Muscle layer of colon (tissue), 2 donors: ENCODE data around the gene NUDT2.

ENCODE experiments used
- H3K27ac ChIP-seq: one replicate; pipeline ENCODE4 v1.7.0; 2013; ENCODE audit warnings: low read depth, mild to moderate bottlenecking, low read length, moderate library complexity
- H3K27me3 ChIP-seq, 2 donors: one replicate each; pipeline ENCODE4 v1.7.0; 2013; ENCODE audit warnings: low read length in 2 of 2, mild to moderate bottlenecking in 2 of 2; ENCODE audit not compliant: insufficient read depth in 2 of 2, control insufficient read depth in 1 of 2
- H3K36me3 ChIP-seq: one replicate; pipeline ENCODE4 v1.7.0; 2013; ENCODE audit warnings: mild to moderate bottlenecking, low read length; ENCODE audit not compliant: insufficient read depth
- H3K4me1 ChIP-seq: one replicate; pipeline ENCODE4 v1.7.0; 2013; ENCODE audit warnings: mild to moderate bottlenecking, low read length; ENCODE audit not compliant: insufficient read depth
- H3K4me3 ChIP-seq, 2 donors: one replicate each; pipeline ENCODE4 v1.7.0; 2013; ENCODE audit warnings: low read length in 2 of 2, low read depth in 1 of 2, mild to moderate bottlenecking in 1 of 2, moderate library complexity in 1 of 2
- H3K9ac ChIP-seq: one replicate; pipeline ENCODE4 v1.7.0; 2013; ENCODE audit warnings: low read length
- H3K9me3 ChIP-seq: one replicate; pipeline ENCODE4 v1.7.0; 2013; ENCODE audit warnings: mild to moderate bottlenecking, low read length
- donor health status: abdominal sarcoma.
- donor health status: Adenocarcinoma of cecum.

Gene NUDT2

DNA sequence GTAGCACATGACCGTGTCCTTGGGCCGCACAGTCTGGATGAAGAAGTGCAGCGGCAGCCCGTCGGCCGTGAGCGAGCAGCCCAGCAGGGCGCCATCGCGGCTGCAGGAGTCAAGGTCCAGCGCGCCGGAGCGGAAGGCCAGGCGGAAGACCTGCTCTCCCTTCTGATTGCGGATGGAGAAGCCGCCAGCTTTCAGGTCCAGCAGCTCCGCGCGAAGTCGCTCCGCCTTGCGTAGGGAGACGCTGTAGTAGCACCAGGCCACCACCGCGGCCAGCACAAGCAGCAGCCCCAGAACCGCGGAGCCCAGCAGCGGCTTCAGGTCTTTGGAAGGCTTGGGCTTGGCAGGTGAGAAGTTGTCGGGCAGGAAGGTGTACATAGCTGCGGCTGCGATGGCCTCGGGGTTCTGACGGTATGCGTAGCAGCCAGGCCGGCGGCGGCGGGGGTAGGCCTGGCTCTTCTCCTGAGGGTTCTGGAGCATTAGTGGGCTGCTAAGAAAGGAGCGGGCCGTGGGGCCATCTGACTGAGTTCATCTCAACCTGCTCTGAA is 43.2 kb downstream of the NUDT2 start:
- Histone ChIP-seq H3K27ac (peak overlapping the region; percentile 27), H3K9ac (no peak overlapping the region), H3K36me3 (peaks cover 25% of the 10 kb centered on the region), H3K4me1 (peaks cover 38% of the 10 kb centered on the region), H3K27me3 (no peaks in the 10 kb centered on the region), H3K4me3 (no peak overlapping the region), H3K9me3 (no peaks in the 10 kb centered on the region)

DNA sequence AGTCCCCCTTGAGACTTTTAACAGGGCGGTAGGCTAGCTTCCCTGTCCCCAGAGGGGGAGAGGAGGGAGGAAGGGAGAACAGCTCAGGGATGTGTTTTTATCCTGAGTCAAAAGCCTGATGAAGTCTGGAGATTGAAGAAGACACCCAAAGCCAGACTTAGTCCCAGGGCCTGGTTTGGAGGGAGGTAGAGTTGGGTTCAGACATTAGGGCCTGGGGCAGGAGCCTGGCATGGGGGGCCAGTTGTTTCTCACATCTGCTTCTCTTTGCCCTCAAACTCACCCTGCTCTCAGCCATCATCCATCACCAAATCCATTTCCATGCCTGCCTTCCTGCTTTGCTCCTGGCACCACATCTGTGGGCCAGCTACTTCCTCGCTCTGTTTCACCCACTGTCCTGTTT is 44.4 kb downstream of the NUDT2 start:
- no peak overlapping the region for H3K4me3 ChIP-seq
- peaks cover 25% of the 10 kb centered on the region for H3K36me3 ChIP-seq
- H3K9me3 ChIP-seq = no peaks in the 10 kb centered on the region
- H3K27ac ChIP-seq = peak overlapping the region; percentile 38
- peaks cover 38% of the 10 kb centered on the region for H3K4me1 ChIP-seq
- H3K27me3 ChIP-seq = no peaks in the 10 kb centered on the region
- H3K9ac ChIP-seq = no peak overlapping the region

DNA sequence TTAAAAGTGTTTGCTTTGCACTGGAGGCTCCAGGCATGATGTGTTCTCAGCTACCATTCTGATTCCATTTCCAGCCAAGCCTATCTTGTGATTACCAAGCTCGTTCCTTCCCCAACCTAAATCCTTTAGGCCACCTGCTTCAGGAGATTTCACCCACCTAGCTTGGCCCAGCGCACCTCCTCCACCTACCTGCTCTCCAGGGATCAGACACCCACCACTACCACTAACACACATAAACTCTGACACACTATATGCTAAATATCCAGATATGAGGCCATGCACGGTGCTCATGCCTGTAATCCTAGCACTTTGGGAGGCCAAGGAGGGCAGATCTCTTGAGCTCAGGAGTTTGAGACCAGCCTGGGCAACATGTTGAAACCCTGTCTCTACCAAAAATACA is 45.0 kb downstream of the NUDT2 start:
- no peaks in the 10 kb centered on the region for H3K9me3 ChIP-seq
- peaks cover 25% of the 10 kb centered on the region for H3K36me3 ChIP-seq
- no peaks in the 10 kb centered on the region for H3K27me3 ChIP-seq
- no peak overlapping the region for H3K4me3 ChIP-seq
- H3K27ac ChIP-seq = no peak overlapping the region
- H3K4me1 ChIP-seq = peaks cover 42% of the 10 kb centered on the region
- H3K9ac ChIP-seq = no peak overlapping the region

DNA sequence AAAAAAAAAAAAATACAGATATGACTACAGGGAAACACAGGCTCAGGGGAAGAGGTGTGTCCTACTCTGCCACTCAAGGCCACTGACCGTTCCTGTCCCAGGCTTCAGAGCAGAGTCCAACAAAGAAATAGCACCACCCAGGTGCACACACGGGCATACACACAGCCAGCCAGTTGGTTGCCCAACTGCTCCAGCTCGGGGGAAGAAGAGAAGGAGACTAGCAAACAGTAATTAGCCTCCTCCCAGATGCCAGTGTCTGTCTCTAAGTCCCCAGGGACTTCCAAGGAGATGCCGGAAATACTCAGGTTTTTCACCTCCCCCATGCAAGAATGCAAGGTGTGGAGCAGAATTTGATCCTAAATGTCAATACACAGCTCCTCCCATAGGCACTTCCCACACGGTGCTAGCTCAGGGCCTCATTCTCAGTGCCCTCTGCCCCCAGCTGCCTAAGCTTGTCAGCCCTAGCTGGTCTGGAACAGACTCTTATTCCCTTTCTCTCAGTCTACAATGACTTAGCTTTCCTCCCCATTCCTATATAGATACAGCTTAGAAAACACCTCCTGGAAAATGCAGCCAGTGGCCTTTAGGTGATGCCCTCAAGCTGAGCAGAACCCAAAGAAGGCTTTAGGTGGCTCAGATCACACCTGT is 45.7 kb downstream of the NUDT2 start:
- Histone ChIP-seq H3K4me1 (peaks cover 43% of the 10 kb centered on the region), H3K27ac (peak overlapping the region; percentile 27), H3K4me3 (peak overlapping the region in 1 of 2 donors; percentile 95), H3K9ac (peak overlapping the region; percentile 83), H3K9me3 (no peaks in the 10 kb centered on the region), H3K36me3 (peaks cover 19% of the 10 kb centered on the region), H3K27me3 (no peaks in the 10 kb centered on the region)

DNA sequence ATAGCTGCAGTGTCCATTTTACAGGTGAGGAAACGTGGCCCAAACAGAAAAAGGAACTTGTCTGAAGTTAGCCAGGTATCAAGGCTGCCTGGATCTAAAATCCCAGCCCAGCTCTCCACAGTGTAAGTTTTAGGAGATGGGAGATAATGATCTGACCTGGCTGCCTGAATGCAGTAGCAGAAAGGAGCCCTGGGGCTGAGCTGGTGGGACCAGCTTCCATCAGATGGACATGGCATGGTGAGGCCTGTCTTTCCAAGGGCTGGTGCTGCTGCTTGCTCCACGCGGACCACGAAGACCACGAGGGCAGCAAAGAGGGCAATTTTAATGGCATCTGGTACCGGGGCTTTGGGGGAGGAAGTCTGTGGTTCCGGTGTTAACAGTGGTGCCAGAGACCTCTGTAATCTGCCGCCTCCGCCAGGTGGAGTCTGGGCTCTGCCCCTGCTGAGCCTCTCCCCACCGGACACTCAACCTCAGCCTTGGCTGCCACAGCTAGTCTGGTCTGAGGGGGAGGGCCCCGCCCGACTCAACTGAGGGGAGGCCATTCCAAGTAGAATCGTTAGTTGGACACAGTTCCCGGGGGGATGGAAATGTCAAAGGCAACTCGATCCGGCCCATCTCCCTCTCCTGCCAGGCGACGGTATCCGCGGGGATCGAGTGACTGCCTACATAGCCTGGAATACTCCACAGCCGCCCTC is 46.7 kb downstream of the NUDT2 start:
- Histone ChIP-seq H3K36me3 (peaks cover 13% of the 10 kb centered on the region), H3K27me3 (no peaks in the 10 kb centered on the region), H3K4me1 (peaks cover 43% of the 10 kb centered on the region), H3K4me3 (peak overlapping the region; percentile 60 to 95), H3K27ac (peak overlapping the region; percentile 62), H3K9ac (peak overlapping the region; percentile 83), H3K9me3 (no peaks in the 10 kb centered on the region)

DNA sequence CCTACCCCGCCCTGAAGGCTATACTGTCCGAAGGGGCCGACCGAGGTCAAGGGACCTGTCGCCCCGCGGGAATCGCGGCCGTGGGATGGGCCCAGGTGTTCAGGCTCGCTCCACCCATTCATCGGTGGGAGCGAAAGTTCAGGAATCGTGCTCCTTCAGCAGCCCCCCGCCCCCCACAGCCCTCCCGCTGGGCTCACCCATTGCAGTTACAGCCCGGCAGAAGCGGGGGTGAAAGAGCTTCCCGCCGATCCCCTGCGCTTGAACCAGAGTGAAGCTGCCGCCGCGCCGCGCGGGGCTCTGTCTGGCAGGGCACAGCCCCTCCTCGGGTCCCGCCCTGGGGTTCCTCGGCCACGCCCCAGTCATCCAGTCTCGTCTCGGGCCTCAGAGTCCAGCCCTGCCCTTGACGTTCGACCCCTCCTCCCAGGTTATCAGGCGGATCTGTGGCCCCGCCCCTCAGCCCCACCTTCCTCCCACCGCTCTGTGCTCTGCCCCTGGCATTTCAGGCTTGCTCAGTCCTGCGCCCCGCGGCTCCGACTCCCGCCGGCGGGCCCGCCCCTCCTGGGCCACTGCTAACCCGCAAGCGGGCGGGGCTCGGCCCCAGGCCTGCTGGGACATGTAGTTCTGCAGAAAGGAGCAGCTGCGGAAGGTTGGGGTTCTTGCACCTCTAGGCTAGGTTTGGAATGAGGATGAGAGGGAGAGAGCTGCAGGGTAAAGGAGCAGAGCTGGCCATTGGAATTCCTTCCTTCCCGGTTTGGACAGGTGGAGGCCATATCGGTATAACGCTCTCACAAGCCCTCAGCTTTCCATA is 47.4 kb downstream of the NUDT2 start, which contains the start of gene MYORG:
MYORG (minus strand) TSS at position 303 of the 808 bp plus-strand sequence. CDS start 3,955 bp downstream, outside the sequence.
- H3K27ac ChIP-seq = peak within 1 kb of the TSS; percentile 62

DNA sequence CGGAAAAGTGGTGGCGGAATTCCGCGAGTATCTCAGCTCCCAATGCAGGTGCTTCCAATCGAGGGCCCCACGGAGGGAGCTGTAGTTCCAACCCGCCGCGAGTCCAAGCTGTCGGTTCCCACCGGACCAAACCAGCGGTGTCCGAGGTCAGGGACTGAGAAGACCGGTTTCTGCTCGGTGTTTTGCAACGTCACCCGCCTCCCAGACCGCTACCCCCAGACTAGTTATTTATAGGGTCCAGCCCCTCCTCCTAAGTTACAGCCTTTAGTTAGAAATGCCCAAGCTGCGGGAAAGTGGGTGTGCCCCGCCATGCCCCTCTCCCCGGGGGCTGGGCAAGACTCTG is 48.0 kb downstream of the NUDT2 start:
- Histone ChIP-seq H3K9ac (peak overlapping the region; percentile 66), H3K4me3 (peak overlapping the region; percentile 60 to 95), H3K36me3 (peaks cover 1% of the 10 kb centered on the region), H3K4me1 (peaks cover 50% of the 10 kb centered on the region), H3K9me3 (no peaks in the 10 kb centered on the region), H3K27ac (peak overlapping the region; percentile 62), H3K27me3 (no peaks in the 10 kb centered on the region)

More for the DNA sequence above, 47.4 kb downstream of the NUDT2 start, which contains the start of gene MYORG:
- H3K9ac ChIP-seq = peak within 1 kb of the TSS; percentile 83
- H3K36me3 ChIP-seq = peaks cover 7% of the 10 kb centered on the region
- H3K27me3 ChIP-seq = no peaks in the 10 kb centered on the region
- no peaks in the 10 kb centered on the region for H3K9me3 ChIP-seq
- peak within 1 kb of the TSS; percentile 60 to 95 for H3K4me3 ChIP-seq
- peaks cover 50% of the 10 kb centered on the region for H3K4me1 ChIP-seq

DNA sequence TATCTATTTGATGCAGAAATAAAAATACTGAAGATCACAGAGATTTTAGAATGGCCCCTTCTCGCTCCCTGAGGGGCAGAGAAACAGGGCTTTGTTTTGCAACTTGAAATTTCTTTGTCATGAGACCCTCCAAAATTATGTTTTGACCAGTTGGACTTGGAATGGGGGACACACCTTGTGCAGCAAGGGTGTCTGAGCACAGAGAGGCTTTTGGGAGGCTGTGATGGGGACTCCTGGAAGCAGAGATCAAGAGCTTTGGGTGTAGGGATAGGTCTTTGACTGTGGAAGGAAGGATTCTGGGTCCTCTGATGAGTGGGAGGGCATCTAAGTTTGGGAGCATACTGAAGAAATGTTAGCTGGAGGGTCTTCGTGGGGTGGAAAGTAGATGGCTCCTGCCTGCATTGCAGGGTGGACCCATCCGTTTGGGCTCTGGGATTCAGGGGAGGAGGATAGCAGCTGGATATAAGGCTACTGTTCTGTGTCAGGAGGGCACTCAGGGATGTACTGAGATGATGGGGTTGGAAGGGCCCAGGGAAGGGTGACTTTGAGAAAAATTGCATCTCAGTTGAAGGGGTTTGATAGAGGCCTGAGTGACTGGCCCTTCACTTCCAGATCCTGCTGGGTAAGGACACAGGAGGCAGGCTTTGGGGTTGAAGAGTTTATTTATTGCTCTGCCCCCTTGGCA is 49.1 kb downstream of the NUDT2 start:
- Histone ChIP-seq H3K9ac (no peak overlapping the region), H3K27ac (no peak overlapping the region), H3K4me1 (peaks cover 44% of the 10 kb centered on the region)

DNA sequence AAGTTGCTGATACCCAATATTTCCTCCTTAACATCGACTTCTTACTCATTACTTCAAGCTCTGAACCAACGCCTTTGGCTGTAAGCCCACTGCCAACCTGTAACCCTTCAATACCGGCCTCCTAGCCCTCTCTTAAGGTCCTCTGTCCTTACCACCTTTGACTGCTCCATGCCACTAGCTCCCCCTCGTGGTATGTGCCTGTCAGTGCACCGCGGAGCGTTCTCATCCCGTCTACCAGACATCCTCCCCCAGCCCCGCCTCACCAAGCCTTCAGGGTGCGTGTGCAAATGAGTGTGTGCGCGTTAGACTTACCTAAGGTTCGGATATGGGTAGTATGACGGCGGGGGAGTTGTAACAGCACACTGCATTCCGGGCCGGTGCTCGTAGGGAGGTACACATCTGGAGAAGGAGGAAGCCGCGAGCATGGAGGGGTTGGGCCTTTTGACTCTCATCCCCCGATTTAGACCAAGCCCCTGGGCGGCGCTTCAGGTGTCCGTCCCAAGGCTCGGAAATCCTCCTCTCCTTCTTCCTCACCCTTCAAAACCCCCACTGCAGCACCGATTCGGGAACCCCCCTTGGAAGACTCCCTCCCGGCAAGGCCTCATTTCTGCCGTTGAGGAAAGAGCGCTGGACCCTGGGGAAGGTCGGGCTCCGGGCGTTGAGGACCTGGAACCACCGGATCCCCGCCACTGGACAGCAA is 50.1 kb downstream of the NUDT2 start:
- Histone ChIP-seq H3K4me1 (peaks cover 36% of the 10 kb centered on the region), H3K27me3 (no peaks in the 10 kb centered on the region), H3K9ac (no peak overlapping the region), H3K36me3 (no peaks in the 10 kb centered on the region), H3K27ac (peak overlapping the region; percentile 80), H3K4me3 (peak overlapping the region in 1 of 2 donors; percentile 52), H3K9me3 (no peaks in the 10 kb centered on the region)

More for the DNA sequence above, 49.1 kb downstream of the NUDT2 start:
- H3K4me3 ChIP-seq = no peak overlapping the region
- no peaks in the 10 kb centered on the region for H3K36me3 ChIP-seq
- H3K9me3 ChIP-seq = no peaks in the 10 kb centered on the region
- no peaks in the 10 kb centered on the region for H3K27me3 ChIP-seq

DNA sequence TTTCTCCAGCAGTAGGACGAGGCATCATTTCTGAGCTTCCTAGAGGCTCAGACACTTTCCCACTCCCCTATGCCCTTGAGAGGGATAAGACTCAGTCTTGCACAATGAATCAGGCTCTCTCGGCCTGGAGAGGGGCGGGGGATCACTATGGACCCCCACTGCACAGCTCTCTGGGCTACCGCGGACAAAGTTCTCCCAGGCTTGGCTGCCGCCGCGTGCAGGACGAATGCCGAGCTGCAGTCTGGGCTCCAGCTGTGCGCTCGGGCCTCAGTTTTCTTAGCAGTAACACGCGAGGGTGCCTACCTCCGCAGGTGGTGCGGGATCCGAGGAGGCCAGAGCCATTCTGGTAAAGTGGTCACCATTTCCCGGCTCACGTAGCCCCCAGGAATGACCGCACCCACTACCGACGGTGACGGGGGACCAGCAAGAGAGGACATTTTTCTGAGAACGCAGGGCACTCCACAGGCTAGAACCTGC is 50.7 kb downstream of the NUDT2 start:
- H3K4me3 ChIP-seq = peak overlapping the region in 1 of 2 donors; percentile 52
- peaks cover 36% of the 10 kb centered on the region for H3K4me1 ChIP-seq
- no peak overlapping the region for H3K9ac ChIP-seq
- no peaks in the 10 kb centered on the region for H3K27me3 ChIP-seq
- no peaks in the 10 kb centered on the region for H3K36me3 ChIP-seq
- no peaks in the 10 kb centered on the region for H3K9me3 ChIP-seq
- H3K27ac ChIP-seq = peak overlapping the region; percentile 80
